Stimulated activated CD4-positive, alpha-beta T cell treated with anti-CD3 and anti-CD28 coated beads, Interleukin-15, amount 100 ng/mL, for 48 hours (primary cell): ENCODE data around the gene SLCO2A1.

ENCODE experiments used
- DNase-seq, 2 donors: peaks; one replicate each; pipeline ENCODE4 v3.0.0-alpha.2; 2020; ENCODE audit warnings: low read depth in 2 of 2

The SLCO2A1 gene

DNA sequence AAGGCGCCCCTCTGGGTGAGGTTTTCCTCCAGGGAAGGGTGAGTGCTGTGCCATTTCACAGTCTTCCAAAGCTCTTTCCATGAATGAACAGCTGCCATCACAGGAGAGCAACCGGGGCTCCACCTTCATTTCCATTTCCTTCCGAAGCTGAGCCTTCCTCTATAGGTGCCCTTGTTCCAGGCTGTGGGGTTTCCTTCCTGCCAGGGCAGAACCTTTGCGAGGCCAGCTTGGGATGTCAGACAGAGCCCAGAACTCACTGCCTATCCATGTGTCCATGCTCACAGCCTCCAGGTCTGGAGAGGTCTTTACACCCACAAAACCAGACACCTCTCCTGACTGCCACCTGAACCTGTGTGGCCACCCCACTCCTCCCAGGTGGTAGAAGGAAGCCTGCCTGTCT, 49.2 kb downstream of the SLCO2A1 start:
- no peak for DNase-seq

DNA sequence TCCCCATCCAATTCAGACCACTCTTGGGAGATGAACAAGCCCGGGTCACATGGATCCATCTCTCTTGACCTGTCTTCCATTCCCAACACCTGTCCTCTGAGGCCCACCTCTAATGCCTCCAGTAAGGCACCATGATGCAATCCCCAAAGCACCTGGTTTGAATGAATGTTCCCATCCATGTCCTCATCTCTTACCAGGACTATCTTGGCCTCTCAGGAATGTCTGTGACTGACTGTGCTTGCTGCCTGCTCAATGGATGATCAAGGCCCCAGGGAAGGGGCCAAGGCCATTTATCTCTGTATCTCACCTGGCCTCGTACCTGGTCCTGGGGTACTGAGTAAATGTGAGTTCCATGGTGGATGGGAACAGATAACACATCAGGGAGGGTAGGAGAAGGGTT, 49.7 kb downstream of the SLCO2A1 start:
- DNase-seq, result no peak

DNA sequence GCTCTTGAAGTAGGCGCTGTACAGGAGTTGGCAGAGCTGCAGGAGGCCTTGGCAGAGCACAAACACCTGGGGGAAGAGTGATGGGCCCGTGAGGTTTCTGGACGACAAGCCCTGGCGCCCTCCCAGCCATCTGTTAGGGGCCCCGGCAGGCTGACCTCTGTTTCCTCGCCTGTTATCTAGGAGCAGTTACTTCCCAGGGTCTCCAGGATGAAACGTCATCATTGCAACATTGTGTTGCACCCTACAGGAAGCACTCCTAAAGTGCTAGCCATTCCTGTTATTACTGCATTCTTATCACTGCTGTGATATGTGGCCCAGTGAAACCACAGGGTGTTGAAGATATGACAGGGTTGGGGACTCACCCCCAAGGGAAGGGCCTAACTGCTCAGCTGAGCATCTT, 50.2 kb downstream of the SLCO2A1 start:
- DNase-seq, result no peak

DNA sequence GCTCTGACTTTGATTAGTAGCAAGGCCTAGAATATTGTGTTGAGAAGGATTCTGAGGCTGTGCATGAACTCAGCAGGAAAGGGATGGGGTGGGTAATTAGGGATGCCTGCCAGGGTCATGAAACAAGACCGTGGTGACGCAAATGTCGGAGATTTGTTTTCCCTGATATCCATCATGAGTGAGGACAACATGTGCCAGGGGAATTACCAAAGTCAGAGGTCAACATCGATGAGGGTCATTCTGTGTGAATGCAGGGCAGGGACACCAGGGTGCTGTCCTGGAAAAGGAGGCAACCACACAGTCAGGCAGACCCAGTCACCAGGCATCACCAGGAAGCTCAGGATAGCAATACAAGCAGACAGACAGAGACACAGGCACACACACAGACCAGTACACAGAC, 52.2 kb downstream of the SLCO2A1 start:
- no peak for DNase-seq

DNA sequence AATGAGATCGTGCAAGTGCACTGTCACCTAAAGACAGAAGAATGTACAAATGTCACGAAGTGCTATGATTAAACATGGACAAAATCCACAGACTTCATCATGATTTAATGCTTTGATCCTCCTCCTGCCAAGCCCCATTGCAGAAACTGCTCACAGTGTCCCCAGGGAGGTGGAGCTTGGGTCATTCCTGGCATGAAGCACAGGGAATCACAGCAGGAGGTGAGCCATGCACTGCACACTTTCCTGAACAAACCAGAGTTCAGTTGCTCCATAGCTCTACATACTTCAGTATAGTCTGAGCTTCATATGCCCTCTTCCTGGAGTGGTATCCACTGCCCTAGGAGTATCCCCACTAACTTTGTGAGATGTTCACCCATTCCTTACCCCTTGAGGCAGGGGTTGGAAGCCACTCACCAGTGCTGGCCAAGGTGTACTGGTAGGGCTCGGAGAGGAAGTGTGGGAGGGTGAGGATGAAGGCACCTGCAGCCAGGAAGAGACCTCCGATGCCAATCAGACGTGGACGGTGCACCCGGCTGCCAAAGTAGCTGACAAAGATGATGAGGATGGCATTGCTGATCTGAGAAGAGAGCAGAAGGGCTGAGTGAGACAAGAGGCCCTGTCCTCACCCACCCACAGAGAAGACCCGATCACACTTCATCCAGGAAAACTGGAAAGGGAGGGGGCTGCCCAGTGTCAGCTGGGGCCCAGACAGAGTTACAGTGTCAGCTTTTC, 56.3 kb downstream of the SLCO2A1 start:
- DNase-seq, result no peak

DNA sequence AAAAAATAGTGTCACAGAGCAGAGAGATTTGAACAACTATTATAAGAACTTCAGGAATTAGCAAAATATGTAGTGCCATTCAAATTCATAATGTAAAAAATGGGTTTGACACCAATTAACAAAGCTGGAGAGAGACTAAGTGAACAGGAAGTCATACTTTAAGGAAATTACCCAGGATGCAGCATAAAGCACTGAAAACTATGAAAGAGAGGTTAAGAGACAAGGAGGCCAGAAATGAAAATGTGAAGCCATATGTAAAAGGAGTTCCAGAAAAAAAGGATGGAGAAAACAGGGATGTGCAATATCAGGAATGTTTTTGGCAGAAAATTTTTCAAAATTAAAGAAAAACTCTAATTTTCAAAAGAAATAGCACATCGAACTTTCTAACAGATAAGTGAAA, 57.6 kb downstream of the SLCO2A1 start:
- DNase-seq, result no peak

DNA sequence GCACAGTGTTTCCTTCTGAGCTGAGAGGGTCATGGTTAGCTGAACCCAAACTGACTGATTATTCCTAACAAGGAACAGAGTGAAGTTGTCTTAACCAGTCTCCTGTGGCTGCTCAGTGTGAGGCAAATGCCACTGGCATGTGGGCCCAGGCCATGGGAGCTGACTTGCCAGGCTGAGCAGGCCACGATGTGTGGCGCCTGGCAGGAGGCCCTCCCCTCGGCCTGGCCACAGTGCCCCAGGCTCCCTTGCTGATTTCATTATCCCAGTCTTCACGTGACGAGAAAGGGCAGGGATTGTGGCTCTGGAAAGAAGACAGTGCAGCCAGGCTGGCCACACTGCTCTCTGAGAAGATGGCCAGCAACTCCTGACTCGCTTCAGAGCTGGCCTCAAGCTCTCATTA, 58.8 kb downstream of the SLCO2A1 start:
- no peak for DNase-seq

DNA sequence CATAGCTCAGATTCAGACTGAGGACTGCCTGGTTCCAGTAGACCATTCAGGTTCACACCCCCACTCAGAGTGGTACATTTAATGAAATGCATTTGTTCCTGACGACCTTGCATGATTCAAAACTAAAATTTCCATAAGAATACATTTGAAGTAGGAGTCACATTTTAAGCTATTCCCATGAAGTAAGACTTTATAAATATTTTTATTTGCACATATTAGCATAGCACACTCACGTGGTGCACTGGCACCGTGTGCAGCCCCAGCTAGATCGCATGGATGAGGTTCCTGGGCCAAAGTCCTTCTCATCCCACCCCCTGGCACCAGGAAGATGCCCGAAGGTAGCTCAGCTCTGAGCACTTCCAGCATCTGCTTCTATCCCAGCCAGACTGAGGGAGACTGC, 59.4 kb downstream of the SLCO2A1 start:
- DNase-seq, result no peak

DNA sequence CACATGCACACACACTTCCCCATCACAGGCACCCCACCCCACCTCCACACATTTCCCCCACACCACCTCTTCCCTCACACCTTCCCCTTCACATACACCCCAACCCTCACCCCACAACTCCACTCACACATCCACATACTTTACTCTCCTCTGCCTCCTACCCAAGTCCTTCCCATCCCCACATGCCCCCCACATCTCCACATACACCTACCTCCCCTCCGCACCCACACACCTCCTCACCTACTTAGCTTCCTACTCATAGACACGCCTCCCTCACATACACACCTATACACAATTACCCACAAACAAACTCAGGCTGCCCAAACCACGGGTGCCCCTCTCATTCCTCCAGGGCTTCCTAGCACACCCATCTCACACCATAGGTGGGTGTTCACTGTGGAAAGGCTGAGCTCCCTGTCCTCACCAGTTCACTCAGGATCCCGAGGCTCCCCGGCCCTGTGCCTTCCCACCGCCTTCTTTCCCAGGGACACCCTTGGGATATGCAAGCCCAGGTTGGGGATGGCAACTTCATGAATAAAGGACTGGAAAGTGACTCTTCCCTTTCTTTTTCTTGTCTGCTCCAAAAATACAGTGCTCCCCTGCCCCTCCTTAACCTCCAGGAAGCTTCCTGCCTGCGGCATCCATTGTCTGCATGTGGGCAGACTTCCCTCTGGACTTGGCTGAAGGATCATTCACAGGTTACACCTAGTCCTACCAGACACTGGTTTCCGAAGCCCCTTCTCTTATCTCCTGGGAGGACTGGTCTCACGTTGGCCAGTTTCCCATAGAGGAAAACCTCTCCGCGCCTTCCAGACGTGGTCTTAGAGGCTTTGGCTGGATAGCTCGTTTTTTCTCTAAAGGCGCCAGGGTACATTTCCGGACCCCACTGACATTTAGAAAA, 61.5 kb downstream of the SLCO2A1 start:
- DNase-seq, result no peak

DNA sequence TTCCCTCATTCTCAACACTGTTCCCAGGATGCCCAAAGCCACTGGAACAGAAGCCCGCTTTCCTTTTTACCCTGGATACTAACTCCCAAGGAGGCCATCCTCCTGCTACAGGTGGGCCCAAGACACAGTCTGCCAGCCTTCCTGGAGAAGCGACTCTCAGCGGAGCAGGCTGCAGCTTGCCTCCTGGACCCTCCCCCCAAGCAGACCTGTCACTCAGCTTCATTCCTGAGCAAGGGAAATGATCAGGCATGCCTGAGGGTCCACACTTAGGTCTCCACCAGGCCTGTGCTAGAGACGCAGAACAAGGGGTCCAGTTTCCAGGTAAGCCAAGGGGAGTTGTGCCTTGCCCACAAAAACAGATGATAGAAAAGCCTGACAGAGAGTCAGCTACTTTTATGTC, 62.8 kb downstream of the SLCO2A1 start:
- no peak for DNase-seq

DNA sequence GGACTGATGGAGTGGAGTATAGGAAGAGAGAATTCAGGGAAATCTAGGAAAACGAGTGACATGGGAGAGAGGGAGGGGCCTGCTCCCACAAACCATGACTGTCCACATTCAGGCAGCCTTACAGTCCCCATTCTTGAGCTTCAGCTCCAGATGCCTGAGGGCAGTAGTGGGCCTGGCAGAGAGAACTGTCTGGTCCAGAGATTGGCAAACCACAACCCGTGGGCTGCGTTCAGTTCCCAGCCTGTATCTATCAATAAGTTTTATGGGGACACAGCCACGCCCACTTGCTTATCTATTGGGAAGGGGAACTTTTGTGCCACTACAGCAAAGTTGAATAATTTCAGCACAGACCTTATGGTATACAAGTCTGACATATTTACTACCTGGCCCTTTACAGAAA, 63.8 kb downstream of the SLCO2A1 start:
- DNase-seq, result no peak

DNA sequence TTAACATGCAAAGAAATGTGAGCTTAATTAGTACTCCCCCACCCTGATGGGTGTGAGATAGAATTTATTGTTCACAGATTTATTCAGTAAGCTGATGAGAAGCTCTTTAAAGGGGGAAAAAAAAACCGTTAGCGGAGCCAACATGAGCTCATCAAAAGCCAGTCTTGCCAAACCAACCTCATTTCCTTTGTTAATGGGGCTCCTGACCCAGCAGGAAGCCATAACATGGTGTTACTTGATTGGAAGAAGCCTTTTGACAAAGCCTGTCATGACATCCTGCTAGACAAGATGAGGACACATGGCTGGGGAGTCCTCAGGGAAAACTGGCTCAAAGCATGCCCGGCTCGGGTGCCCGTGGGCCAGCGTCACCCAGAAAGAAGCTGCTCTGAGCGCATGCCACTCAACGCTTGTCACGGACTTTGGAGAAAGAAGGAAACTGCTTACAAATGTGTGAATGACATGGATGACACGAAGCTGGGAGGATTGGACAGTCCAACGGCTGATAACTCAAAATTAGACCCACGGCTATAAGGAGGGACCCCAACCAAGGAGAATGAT, 64.6 kb downstream of the SLCO2A1 start:
- no peak for DNase-seq

DNA sequence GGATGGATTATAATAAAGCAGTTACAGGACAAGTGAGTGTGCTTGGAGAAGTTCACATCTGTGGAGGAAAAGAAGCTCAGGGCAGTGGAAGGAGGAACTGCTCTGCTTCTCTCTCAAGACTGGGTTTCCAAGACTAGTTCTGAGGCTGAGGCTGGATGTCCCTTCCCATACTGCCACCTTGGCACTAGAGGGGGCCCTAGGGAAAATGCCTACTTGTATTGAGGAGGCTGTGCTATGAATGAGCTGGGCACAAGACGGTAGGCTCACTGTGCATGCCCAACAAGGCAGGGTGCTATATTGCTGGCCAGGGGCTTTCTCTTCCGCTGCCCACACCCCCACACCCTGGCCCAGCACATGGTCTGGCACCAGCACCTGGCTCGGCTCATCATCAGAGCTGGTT, 65.2 kb downstream of the SLCO2A1 start:
- no peak for DNase-seq

DNA sequence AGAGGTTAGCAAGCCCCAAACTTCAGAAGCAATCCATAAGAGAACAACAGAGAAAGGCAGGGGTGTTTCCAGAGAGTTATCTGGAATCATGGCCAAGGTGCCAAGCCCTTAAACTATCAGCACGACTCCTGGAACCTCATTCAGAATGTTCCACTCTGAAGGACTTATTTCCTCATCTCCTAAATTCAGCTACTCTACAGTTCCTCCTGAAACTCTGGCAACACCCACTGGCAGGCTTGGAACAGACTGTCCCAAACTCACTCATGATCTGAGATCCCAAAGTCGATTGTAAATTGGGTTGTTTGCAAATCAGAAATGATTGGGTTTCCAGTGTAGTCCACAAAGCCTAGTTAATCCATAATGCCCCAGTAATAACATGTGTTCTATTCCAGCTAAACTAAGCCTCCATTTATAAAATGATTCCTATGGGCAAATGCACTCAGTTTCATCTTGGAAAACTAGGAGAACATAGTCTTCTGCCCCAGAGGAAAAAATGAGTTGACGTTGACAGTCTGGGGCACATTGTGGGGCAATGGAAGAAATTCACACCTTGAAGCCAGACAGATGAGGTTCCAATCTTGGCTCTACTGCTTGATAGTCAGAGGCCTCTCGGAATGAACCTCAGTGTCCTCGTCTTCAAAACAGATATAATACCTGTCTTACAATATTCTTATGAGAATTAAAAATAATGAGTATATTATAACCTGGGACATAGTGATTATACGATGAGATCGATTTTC, 65.9 kb downstream of the SLCO2A1 start:
- no peak for DNase-seq

DNA sequence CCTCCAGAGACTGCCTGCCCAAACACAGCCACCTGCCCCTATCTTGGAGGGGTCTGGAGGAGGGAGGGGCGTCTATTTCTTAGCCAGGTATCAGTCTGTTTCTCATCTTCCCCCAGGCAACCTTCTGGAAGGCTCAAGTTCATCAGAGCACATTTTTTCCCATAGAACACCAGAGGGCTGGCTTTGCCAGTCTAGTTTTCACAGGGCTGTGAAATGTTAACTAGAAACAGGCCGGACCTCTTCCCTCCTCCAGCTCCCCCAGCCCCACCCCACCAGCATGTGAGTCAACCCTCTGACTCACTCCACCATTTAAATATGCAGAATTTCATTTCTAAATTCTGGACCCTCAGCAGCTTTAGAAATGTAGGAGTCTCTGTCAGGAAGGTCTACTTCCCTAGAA, 66.9 kb downstream of the SLCO2A1 start:
- DNase-seq, result no peak

DNA sequence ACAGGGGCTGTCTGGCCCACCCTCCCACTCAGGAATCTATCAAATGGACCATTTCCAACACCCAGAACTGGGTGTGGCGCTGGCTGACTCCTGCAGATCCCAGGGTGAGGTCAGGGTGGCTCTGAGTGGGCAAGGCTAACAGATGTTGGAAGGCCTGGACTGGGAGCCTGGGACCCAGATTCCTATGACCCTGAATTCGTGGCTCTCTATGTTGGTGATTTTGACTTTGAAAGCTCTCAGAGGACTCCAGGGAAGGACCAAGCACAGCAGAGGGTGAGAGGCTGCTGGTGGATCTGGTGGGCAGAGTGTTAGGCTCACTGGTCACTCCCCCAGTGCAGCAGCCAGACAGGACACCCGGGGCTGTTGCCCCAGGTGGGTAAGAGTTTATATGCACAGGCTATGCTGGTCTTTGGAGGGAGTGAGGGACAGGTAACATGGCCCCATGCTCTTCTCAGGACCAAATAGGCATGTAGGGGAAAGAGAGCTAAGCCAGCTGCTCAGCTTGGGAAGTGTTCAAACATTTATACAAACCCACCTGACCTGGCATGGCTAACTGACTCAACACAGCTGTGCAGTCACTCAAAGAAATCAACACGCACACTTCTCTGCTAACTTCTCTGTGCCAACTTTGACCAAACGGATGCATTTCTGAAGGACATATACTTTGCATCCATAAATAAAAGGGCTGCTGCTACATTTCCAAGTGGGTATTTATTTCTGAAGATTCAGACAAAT, 71.5 kb downstream of the SLCO2A1 start:
- DNase-seq, result no peak

DNA sequence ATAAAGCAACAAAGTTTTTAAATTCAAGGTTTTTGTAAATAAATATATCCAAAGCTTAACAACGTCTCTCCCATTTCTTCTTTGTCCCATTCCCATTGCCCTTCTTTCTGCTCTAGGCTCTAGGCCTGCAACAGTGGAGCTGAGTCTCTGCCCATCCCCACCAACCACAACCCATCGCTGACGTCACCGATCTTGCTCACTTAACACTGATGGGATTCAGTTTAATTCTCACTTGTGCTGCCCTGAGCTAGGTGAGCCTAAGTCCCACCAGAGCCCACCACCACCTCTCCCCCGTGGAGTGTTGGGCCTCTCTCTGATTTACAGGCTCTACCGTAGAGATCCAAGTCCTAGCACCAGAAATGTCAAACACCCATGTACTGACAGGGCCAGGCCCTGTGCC, 72.7 kb downstream of the SLCO2A1 start:
- no peak for DNase-seq

DNA sequence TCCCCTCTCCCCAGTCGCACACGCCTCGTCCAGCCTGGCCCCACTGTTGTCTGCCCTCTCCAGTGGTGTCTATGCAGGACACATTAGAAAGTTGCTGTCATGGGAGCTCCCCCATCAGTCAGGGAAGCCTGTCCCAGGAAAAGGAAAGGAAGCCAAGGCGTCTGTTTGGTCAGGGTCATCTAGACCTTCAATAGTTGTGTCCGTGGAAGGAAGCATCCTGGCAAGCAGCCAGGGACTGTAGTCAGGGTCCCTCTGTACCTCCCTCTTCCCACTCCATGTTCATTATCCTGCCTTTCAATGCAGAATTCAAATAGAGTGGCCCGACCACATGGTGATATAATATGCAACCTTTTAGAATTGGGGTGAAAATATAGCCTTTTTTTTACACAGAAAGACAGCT, 73.4 kb downstream of the SLCO2A1 start:
- no peak for DNase-seq

DNA sequence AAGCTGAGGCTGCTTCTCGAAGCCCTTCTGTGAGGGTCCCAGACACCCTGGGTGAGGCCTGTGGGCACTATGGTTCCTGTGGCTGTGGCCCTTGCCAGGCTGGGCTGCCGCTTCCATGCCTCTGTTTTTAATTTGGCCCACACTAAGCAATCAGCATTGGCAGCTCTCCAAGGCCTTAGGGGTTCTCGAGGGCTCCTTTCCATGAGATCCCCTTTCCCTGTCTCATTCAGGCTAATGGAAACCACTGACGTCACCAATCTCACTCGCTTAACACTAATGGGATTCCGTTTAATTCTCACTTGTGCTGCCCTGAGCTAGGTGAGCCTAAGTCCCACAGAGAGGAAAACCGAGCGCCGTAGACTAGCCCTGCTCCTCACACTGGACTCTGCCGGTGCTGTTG, 73.8 kb downstream of the SLCO2A1 start:
- no peak for DNase-seq

DNA sequence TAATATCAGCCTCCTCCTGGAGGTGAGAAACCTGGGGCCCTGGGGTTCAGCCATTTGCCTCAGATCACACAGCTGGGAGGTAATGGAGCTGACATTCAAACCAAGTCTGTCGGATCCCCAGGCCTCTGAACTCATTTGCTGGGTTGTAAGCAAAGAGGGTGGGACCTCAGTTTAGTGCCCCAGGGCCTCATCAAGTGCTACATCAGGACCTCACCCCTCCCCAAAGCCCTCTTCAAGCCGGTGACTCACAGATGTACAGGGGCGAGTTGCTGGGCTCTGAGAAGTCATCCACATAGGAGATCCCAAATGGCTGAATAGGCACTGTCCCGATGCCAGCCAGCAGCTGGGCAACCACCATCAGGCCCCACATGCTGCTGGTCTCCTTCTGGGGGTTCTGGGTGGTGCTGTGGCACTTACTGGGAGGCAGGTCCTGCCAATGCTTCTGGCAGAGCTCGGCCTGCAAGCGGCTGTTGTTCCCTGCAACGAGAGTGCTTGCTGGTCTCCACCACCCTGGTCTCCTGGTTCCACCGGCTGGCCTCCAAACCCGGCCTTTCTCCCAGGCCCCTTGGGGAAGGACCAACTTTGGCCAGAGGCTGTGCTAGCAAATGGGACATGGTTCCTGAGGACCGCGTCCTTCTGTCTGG, 74.9 kb downstream of the SLCO2A1 start:
- DNase-seq, result no peak

DNA sequence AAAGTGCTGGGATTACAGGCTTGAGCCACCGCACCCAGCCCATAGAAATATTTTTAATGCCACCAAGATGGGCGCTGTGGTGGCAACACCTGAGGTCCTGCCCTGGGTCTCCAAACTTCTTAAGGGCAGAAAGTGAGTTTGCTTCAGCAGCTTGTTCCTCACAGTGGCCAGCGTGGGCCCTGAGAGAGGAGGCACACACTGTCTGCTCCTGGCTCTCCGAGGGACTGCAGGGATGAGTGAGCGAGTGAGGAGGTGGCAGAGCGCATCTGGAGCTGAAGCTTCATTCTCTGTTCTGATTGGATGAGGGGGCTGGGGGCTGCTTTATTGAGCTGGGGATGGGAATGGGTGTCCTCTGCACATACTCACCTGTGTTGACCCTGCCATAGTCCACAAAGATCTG, 76.4 kb downstream of the SLCO2A1 start:
- DNase-seq, result no peak
